Dermis blood vessel endothelial cell (primary cell): ENCODE data around the gene MB21D2. TPM values are rescaled to one million over a fixed set of nuclear protein-coding genes. Genes with fewer than 3 reads are reported as not detected.
"Not testable (repeated sequence)": the region's sequence is repeated elsewhere in the genome, so short reads cannot be mapped to it uniquely, and the experiment has no call there.

ENCODE experiments used
- DNase-seq: peaks from one replicate; pipeline ENCODE4 v3.0.0; 2010
- total RNA-seq: library from RNA; depleted of rRNA; stranded (reverse); fragments of >200 nt; gene quantifications from 2 replicates; pipeline ENCODE4 v1.2.3, GENCODE V29; 2014

Gene MB21D2
- total RNA-seq, 1 donor from 2014 or later = 3.9 TPM

DNA sequence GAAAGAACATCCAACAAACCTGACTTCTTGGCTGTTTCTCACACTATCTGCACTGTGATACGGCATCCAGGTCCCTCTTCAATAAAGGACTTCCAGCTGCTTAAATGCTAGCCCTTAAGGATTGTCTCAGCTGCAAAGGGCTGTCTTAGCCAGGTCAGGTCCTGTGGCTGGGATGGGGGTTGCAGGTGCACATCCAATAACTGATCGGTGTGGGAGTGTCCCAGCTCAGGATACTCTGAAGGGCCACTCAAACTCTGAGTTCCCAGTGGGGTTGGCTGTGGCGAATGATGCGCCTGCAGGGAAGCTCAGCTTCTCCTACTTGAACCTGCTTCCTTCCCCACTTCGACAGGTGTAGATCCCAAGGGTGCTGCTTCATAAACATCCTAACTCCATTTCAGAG is 115.7 kb downstream of the MB21D2 start:
- no peak for DNase-seq

DNA sequence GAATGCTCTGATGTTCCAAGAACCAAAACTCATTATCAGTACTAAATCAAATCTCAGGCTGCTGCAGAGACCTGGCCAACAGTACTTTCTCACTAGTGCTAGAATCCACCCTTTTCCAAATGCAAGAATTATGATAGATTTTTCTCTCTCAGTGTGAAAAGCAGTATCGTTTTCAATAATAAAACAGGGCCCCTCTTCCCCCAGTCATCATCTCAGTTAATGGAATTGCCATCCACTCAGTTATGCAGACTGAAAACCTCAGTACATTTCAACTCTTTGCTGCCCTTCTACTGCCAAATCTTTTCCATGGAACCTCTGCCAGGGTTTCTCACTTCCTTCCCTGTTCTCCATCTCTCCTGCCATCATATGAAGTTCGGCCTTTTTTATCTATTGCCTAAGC is 117.9 kb downstream of the MB21D2 start:
- DNase-seq = no peak

DNA sequence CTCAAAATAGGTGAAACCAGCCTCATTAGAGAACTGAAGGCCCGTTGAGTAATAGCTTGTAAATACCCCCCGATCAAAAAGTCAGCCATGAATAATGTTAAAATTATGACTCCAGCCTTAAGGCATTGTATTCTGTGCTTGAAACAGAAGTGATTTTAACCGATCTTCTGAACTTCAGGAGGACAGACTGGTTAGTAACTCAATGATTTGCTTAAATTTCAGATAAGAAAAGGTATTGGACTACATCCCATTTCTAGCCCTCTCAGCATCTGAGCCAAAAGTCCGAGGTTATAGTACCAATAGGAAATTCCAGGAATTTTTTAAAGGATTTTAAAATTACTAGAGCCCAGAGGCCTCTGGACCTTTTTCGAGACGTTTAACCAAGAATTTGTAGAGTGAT is 122.6 kb downstream of the MB21D2 start:
- DNase-seq = no peak

GRCh38 chr3:192794216-192794615 is 123.4 kb downstream of the MB21D2 start:
- DNase-seq = no peak

- not testable (repeated sequence) for DNase-seq
These were observed 128.7 kb downstream of the MB21D2 start for GRCh38 chr3:192788816-192789515.

DNA sequence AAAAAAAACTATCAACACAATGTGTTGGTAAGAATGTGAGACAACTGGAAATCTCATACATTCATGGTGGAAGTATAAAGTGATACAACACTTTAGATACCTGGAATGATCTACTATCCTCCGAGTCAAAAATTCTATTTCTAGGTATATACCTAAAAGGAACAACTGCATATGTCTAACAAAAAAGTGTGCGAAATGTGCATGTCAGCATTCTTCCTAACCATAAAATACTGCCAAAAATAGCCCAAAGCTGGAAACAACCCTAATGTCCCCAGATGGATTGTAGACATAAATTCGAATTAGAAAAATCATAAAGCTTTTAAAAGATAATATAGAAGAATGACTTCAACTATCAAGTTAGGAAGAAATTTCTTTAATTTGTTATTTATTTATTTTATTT is 139.1 kb downstream of the MB21D2 start:
- no peak for DNase-seq

GRCh38 chr3:192774341-192774740 is 143.3 kb downstream of the MB21D2 start:
- not testable (repeated sequence) for DNase-seq

DNA sequence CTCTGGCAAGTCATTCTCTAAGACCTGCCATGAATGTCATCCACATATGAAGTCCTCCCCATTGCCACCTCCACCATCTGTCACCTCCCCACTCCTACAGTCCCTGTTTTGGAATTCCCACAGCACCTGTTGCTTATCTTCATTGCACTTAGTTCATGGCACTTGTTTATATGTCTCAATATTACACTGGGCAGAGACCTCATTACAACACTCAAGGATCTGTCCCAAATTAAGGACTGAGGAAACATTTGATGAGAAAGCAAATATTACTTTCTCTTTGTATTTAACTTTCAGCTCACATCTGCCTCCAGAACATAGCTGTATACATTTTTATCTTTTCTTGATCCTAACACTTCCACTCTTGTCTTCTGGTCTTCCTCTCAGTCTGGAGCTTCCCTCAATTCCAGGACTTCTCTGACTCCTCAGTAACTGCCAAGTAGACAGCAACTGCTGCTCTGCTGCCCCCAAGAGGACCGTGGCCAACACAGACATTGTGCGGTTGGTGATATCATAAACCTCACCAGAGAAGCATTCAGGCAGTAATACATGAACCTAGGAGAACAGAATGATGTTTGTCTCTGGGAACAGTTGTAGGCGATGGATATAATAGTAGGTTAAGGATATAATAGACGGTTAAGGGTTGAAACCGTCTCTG is 145.3 kb downstream of the MB21D2 start:
- DNase-seq = peak; percentile 16

DNA sequence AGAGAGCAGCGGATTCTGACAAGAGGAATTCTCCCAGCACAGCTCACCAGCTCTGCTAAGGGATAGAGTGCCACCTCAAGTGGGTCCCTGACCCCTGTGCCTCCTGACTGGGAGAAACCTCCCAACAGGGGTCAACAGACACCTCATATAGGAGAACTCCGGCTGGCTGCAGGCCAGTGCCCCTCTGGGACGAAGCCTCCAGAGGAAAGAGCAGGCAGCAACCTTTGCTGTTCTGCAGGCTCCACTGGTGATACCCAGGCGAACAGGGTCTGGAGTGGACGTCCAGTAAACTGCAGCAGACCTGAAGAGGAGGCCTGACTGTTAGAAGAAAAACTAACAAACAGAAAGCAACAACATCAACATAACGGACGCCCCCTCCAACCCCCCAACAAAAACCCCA is 159.0 kb downstream of the MB21D2 start:
- no peak for DNase-seq

DNA sequence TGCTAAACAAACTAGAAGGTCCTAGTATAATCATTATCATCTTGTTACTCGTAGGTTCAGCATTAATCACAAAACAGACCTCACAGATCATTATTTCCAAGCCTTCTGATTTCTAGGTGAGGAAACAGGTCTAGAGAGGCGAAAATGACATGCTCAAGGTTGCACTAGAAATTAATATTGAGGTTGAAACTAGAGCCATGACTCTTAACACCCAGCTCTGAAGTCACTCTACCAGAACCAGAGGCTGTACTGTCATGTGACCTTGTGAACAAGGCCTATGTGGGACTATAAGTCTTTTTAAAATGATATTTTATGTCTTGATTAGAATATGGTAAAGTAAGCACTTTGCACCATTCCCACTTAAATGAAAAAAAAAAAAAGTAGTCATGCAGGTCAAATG is 166.5 kb downstream of the MB21D2 start:
- DNase-seq = no peak

DNA sequence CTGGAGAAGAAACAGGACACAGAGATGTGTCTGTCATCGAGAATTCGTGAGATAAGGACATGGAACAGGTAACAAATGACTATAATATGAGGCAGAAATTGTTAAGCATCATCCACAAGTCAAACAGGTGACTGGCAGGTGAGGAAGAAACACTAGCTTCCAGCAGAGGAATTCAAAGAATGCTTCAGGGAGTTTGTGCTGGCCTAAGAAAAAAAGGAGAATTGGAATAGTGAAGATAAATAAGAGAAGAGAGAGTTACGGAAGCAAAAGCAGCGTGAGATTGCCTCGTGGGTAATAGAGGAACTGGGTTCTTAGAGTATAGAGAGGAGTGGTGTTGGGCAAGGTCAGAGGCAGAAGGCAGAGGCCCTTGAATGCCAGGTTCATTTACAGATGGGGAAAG is 167.5 kb downstream of the MB21D2 start:
- no peak for DNase-seq

DNA sequence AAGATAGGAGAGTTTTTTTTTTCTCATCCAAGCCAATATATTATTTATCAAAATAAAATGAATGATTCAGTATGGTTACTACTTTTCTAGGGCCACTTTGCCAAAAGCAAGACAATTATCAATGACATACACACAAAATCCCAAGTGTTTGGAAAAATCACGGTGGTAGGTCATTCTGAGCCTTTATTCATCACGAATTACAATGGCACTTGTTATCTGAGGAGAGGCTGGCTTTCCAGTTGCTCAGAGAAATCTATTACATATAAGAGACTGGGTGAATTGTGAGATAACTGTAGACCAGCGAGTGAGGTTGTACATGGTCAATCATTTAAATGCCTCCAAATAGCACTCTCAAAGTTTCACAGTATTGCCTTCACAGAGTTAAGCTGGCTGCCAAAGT is 169.9 kb downstream of the MB21D2 start:
- DNase-seq = no peak

GRCh38 chr3:192747145-192747544 is 170.5 kb downstream of the MB21D2 start:
- no peak for DNase-seq

Other genes with a start within 250 kb of the MB21D2 start
- gene FGF12, start 190.3 kb downstream of the MB21D2 start, total RNA-seq = 1.2 and 1.3 TPM in 2 replicates